Measurements from ENCODE around the gene TBX19. TPM values are rescaled to one million over a fixed set of nuclear protein-coding genes. Genes with fewer than 3 reads are reported as not detected.

TBX19 gene
- total and polyA plus RNA-seq, 12 donors: 0.35 to 2.2 (median 1.1) TPM; not detected in 1

DNA sequence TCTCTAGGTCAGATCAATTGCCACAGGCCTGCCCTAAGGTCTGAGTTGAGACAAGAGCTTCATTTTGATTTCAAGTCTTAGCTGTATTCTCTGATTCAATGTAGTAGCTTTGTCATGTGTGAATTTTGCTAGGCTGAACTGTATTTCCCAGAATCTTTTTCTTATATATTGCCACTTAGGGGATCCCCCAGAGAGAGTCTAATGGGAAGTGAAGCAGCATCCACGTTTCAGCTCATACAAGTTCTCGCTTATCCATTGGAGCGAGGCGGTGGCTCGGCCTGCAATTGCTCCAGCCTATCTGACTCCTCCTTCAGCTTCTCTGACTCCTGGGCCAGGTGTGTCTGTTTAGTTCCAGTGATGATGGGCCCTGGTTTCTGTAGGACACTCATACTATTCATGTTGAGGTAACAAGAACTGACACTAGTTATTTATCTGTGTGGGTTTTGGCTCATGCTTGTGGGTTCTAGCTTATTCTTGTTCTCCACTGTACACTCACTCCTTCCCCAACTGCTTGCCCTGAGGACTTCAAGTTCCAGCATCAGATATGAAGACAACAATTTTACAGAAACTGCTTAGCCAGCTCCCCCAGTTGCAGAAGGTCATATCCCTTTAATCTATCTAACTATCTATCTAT, 48.2 kb downstream of the TBX19 start:
- intact Hi-C loops (cut with DNase I): no loop called here
- peaks cover 9 to 11% of the 10 kb centered on the region in 2 donors for H3K4me1 ChIP-seq (replicated peaks in 1 of 2)
- WGBS, 4 donors: 93 to 97% (median 94%) methylated on average over 5 of the region's 5 CpGs
- no peak overlapping the region for H3K4me3 ChIP-seq
- H3K27me3 ChIP-seq: no peaks in the 10 kb centered on the region
- no peaks in the 10 kb centered on the region for H3K9me3 ChIP-seq (replicated peaks in 1 of 3)
- H3K36me3 ChIP-seq (replicated peaks in 1 of 2): no peaks in the 10 kb centered on the region
- DNase-seq: no peak
- H3K27ac ChIP-seq: no peak overlapping the region
- TF ChIP-seq POLR2A (IDR thresholded peaks at IDR 0.05) (no peak), CTCF (IDR thresholded peaks at IDR 0.05) (no peak)

GRCh38 chr1:168330285-168330684, 49.6 kb downstream of the TBX19 start:
- 90 to 97% (median 94%) methylated on average over 3 of the region's 3 CpGs for WGBS, 4 donors
- no peaks in the 10 kb centered on the region for H3K36me3 ChIP-seq (replicated peaks in 1 of 2)
- DNase-seq: no peak
- no peak overlapping the region for H3K4me3 ChIP-seq
- H3K27me3 ChIP-seq: no peaks in the 10 kb centered on the region
- intact Hi-C loops (cut with DNase I): no loop called here
- TF ChIP-seq POLR2A (IDR thresholded peaks at IDR 0.05) (no peak), CTCF (IDR thresholded peaks at IDR 0.05) (no peak)
- peaks cover 11% of the 10 kb centered on the region in 2 donors for H3K4me1 ChIP-seq (replicated peaks in 1 of 2)
- H3K9me3 ChIP-seq (replicated peaks in 1 of 3): no peaks in the 10 kb centered on the region
- no peak overlapping the region for H3K27ac ChIP-seq

- no peaks in the 10 kb centered on the region for H3K36me3 ChIP-seq (replicated peaks in 1 of 2)
- H3K4me3 ChIP-seq: no peak overlapping the region
- no peaks in the 10 kb centered on the region for H3K27me3 ChIP-seq
- H3K9me3 ChIP-seq (replicated peaks in 1 of 3): no peaks in the 10 kb centered on the region
- H3K4me1 ChIP-seq (replicated peaks in 1 of 2): peaks cover 3 to 11% of the 10 kb centered on the region in 2 donors
- intact Hi-C loops (cut with DNase I): no loop called here
- 92 to 99% (median 96%) methylated on average over 1 of the region's 1 CpG for WGBS, 4 donors
- TF ChIP-seq POLR2A (IDR thresholded peaks at IDR 0.05): no peak
- no peak for TF ChIP-seq CTCF (IDR thresholded peaks at IDR 0.05)
- no peak for DNase-seq
- H3K27ac ChIP-seq: no peak overlapping the region
Observed at GRCh38 chr1:168331569-168331968, 50.9 kb downstream of the TBX19 start.

- TF ChIP-seq POLR2A (IDR thresholded peaks at IDR 0.05): no peak
- no peak for TF ChIP-seq CTCF (IDR thresholded peaks at IDR 0.05)
- intact Hi-C loops (cut with DNase I): no loop called here
- DNase-seq: peak in 3 of 7 donors; percentile 15 to 25 (median 23)
- H3K27me3 ChIP-seq: no peaks in the 10 kb centered on the region
- no peak overlapping the region for H3K4me3 ChIP-seq
- peaks cover 3 to 11% of the 10 kb centered on the region in 2 donors for H3K4me1 ChIP-seq (replicated peaks in 1 of 2)
- WGBS, 4 donors: 38 to 57% (median 42%) methylated on average over 6 of the region's 6 CpGs
- peak overlapping the region in 3 of 5 donors; percentile 13 to 38 (median 20) for H3K27ac ChIP-seq
- H3K36me3 ChIP-seq (replicated peaks in 1 of 2): no peaks in the 10 kb centered on the region
- no peaks in the 10 kb centered on the region for H3K9me3 ChIP-seq (replicated peaks in 1 of 3)
Observed at GRCh38 chr1:168333562-168334276, 53.0 kb downstream of the TBX19 start.

Measured in adrenal gland (tissue), 12 donors.